ENCODE data around the gene CHP1.

Gene CHP1

DNA sequence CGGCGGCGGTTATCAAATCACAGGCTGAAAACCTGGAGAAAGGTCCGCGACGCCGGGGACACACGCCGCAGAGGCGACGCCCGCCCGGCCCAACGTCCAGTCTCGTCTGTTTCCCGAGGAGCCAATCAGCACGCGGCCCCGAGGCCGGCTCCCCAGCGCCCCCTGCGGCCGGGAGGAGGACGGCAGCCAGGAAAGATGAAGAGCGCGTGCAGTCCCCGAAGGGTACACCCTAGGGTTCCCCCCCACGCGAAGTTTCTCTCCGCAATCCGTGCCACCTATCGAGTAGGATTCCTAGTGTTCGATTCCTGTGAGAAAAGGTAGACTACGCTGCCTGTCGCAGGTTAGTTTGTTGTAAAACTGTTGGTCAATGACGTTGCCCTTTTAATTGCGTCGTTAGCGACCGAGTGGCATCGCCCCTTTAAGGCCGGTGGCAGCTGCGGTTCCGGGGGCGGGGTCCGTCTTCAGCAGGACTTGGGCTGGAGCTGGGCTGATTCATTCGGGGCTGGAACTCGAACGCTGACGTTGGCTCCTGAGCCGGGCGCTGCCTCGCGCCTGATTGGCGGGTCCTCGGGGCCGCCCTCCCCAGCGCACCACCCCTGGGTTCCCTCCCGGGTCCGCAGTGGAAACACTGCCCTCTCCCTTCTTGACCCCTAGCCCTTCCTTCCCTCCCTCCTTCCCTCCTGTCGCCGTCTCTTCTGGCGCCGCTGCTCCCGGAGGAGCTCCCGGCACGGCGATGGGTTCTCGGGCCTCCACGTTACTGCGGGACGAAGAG lies at the start of gene CHP1, which contains the start of gene EXD1:
Gene CHP1 (plus strand): TSS at position 619 of the 772 bp plus-strand sequence. CDS start 115 bp downstream, at position 734.
Gene EXD1 (minus strand): TSS at position 108 of the 772 bp plus-strand sequence. CDS start 4,182 bp downstream, outside the sequence.
- peak within 1 kb of the TSS; percentile 93 for H3K4me3 ChIP-seq (ENCODE audit: low read depth, low read length, poor library complexity, severe bottlenecking)
- H3K27me3 ChIP-seq (ENCODE audit: insufficient read depth, low read length) = no peaks in the 10 kb centered on the region
- no peaks in the 10 kb centered on the region for H3K36me3 ChIP-seq (ENCODE audit: insufficient read depth, low read length)
- peak within 1 kb of the TSS; percentile 65 for H2AFZ ChIP-seq (ENCODE audit: low read length)
- H3K79me2 ChIP-seq (ENCODE audit: insufficient read depth, low read length) = peaks cover 10% of the 10 kb centered on the region
- 0 out of 2 replicates have a peak, but pooled peaks cover 3% of the 10 kb centered on the region for H3F3A ChIP-seq (ENCODE audit: insufficient read depth, low read length)
- peaks cover 26% of the 10 kb centered on the region for H3K4me1 ChIP-seq (ENCODE audit: insufficient read depth, low read length, severe bottlenecking)
- TF ChIP-seq CTCF (IDR thresholded peaks at IDR 0.05; ENCODE audit: low read length) (peak; percentile 94), EZH2 (IDR thresholded peaks at IDR 0.05; ENCODE audit: borderline replicate concordance, low read length) (no peak)
- no peaks in the 10 kb centered on the region for H4K20me1 ChIP-seq (ENCODE audit: insufficient read depth, low read length)
- H3K9me3 ChIP-seq (ENCODE audit: low read length) = no peaks in the 10 kb centered on the region
- peak within 1 kb of the TSS; percentile 83 for H3K9ac ChIP-seq (ENCODE audit: low read length)
- no peaks in the 10 kb centered on the region for H3K9me2 ChIP-seq (ENCODE audit: low read depth, low read length)
- peak within 1 kb of the TSS; percentile 47 for H3K27ac ChIP-seq (ENCODE audit: low read depth, low read length, poor library complexity, severe bottlenecking)
- peak within 1 kb of the TSS; percentile 95 for H3K4me2 ChIP-seq (ENCODE audit: low read length)

GRCh38 chr15:41182266-41182665 lies 48.8 kb upstream of the CHP1 start:
- no peak overlapping the region for H3K27ac ChIP-seq (ENCODE audit: low read depth, low read length, poor library complexity, severe bottlenecking)
- H3K4me2 ChIP-seq (ENCODE audit: low read length) = no peak overlapping the region
- no peaks in the 10 kb centered on the region for H3K9me2 ChIP-seq (ENCODE audit: low read depth, low read length)
- no peaks in the 10 kb centered on the region for H4K20me1 ChIP-seq (ENCODE audit: insufficient read depth, low read length)
- no peak overlapping the region for H3K4me3 ChIP-seq (ENCODE audit: low read depth, low read length, poor library complexity, severe bottlenecking)
- no peaks in the 10 kb centered on the region for H3F3A ChIP-seq (ENCODE audit: insufficient read depth, low read length)
- no peaks in the 10 kb centered on the region for H3K4me1 ChIP-seq (ENCODE audit: insufficient read depth, low read length, severe bottlenecking)
- no peak overlapping the region for H2AFZ ChIP-seq (ENCODE audit: low read length)
- TF ChIP-seq EZH2 (IDR thresholded peaks at IDR 0.05; ENCODE audit: borderline replicate concordance, low read length) (no peak), CTCF (IDR thresholded peaks at IDR 0.05; ENCODE audit: low read length) (no peak)
- no peaks in the 10 kb centered on the region for H3K27me3 ChIP-seq (ENCODE audit: insufficient read depth, low read length)
- no peaks in the 10 kb centered on the region for H3K9me3 ChIP-seq (ENCODE audit: low read length)
- H3K79me2 ChIP-seq (ENCODE audit: insufficient read depth, low read length) = no peaks in the 10 kb centered on the region
- no peak overlapping the region for H3K9ac ChIP-seq (ENCODE audit: low read length)
- no peaks in the 10 kb centered on the region for H3K36me3 ChIP-seq (ENCODE audit: insufficient read depth, low read length)

DNA sequence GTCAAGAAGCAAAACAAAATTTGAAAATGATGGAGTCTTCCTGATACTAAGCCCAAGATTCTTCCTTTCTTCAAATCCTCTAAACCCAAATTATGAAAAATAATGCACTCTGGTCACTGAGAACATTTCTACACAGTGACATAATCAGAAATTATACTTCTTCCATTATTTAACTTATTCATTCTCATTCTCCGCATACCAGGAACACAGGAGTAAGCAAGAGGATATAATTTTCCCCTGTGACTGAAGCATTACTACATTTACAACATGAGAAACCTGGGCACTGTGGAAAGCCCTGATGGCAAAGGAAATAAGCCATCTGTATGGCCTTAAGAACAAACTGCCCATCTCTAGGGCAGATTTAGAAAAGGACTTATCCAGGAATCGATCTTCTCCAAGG lies 47.5 kb upstream of the CHP1 start:
- Histone ChIP-seq H3F3A (ENCODE audit: insufficient read depth, low read length) (no peaks in the 10 kb centered on the region), H3K9me3 (ENCODE audit: low read length) (no peaks in the 10 kb centered on the region), H3K4me3 (ENCODE audit: low read depth, low read length, poor library complexity, severe bottlenecking) (no peak overlapping the region), H4K20me1 (ENCODE audit: insufficient read depth, low read length) (no peaks in the 10 kb centered on the region), H3K36me3 (ENCODE audit: insufficient read depth, low read length) (no peaks in the 10 kb centered on the region), H3K4me1 (ENCODE audit: insufficient read depth, low read length, severe bottlenecking) (no peaks in the 10 kb centered on the region), H3K79me2 (ENCODE audit: insufficient read depth, low read length) (no peaks in the 10 kb centered on the region), H3K27ac (ENCODE audit: low read depth, low read length, poor library complexity, severe bottlenecking) (no peak overlapping the region), H3K9me2 (ENCODE audit: low read depth, low read length) (no peaks in the 10 kb centered on the region), H3K27me3 (ENCODE audit: insufficient read depth, low read length) (no peaks in the 10 kb centered on the region), H3K4me2 (ENCODE audit: low read length) (no peak overlapping the region), H2AFZ (ENCODE audit: low read length) (no peak overlapping the region), H3K9ac (ENCODE audit: low read length) (no peak overlapping the region)
- TF ChIP-seq EZH2 (IDR thresholded peaks at IDR 0.05; ENCODE audit: borderline replicate concordance, low read length) = no peak
- no peak for TF ChIP-seq CTCF (IDR thresholded peaks at IDR 0.05; ENCODE audit: low read length)

Data from OCI-LY1 (cell line).